Prostate gland (tissue), 2 donors: ENCODE results near the gene SPRED2.

ENCODE experiments used
- POLR2A ChIP-seq: fragments of 450-650 bp; IDR thresholded peaks from one replicate; pipeline ENCODE4 v1.6.1; 2016; ENCODE audit warnings: antibody characterized with exemption, mild to moderate bottlenecking
- POLR2AphosphoS5 ChIP-seq: sonication (generic); formaldehyde crosslinking; IDR thresholded peaks from one replicate; pipeline ENCODE4 v1.6.1; 2017; ENCODE audit warnings: antibody characterized with exemption
- TF ChIP-seq, protein P1 (sequence below), 4 experiments: fragments of 200-600 bp in 2 of 4; fragments of 450-650 bp in 2 of 4; sonication (generic) in 2 of 4; IDR thresholded peaks; 1 replicate in 3 of 4; 2 replicates in 1 of 4; pipeline ENCODE4 v1.5.1; 2016 to 2019; ENCODE audit warnings: antibody characterized with exemption in 4 of 4, mild to moderate bottlenecking in 2 of 4, moderate library complexity in 2 of 4

DNA sequence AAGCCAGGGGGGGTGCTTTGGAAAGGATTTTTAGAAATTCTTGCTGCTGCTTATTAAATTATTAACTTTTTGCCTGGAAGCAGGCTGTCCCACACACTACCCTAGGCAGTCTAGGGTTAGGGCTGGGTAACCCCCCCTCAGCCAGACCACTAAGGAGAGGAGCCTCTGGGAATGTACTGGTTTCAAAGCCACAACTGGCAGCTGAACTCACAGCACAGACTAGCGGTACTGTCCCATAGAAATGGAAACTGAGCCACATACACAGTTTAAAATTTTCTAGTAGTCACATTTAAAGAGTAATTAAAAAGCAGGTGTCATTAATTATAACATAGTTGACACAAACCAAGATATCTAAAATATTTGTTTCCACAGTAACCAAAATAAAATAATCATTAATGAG, 50.1 kb downstream of the SPRED2 start:
- TF ChIP-seq, protein P1, sequence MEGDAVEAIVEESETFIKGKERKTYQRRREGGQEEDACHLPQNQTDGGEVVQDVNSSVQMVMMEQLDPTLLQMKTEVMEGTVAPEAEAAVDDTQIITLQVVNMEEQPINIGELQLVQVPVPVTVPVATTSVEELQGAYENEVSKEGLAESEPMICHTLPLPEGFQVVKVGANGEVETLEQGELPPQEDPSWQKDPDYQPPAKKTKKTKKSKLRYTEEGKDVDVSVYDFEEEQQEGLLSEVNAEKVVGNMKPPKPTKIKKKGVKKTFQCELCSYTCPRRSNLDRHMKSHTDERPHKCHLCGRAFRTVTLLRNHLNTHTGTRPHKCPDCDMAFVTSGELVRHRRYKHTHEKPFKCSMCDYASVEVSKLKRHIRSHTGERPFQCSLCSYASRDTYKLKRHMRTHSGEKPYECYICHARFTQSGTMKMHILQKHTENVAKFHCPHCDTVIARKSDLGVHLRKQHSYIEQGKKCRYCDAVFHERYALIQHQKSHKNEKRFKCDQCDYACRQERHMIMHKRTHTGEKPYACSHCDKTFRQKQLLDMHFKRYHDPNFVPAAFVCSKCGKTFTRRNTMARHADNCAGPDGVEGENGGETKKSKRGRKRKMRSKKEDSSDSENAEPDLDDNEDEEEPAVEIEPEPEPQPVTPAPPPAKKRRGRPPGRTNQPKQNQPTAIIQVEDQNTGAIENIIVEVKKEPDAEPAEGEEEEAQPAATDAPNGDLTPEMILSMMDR (IDR thresholded peaks at IDR 0.05) = no peak
- TF ChIP-seq POLR2A (no peak), POLR2AphosphoS5 (no peak)
